Skeletal muscle satellite cell (primary cell): Measurements from ENCODE around the gene IL11.

Source experiments
- H3K27me3 ChIP-seq: 2 replicates; pipeline ENCODE4 v1.7.0; 2013; ENCODE audit warnings: low read length; ENCODE audit not compliant: control insufficient read depth, insufficient read depth
- H3K36me3 ChIP-seq: 2 replicates; pipeline ENCODE4 v1.7.0; 2013; ENCODE audit warnings: mild to moderate bottlenecking, control low read depth, low read length; ENCODE audit not compliant: insufficient read depth
- H3K4me1 ChIP-seq: 2 replicates; pipeline ENCODE4 v1.7.0; 2013; ENCODE audit warnings: low read length; ENCODE audit not compliant: control insufficient read depth, insufficient read depth
- H3K4me2 ChIP-seq: 2 replicates; pipeline ENCODE4 v1.7.0; 2013; ENCODE audit warnings: mild to moderate bottlenecking, low read length
- H3K4me3 ChIP-seq: 2 replicates; pipeline ENCODE4 v1.7.0; 2013; ENCODE audit warnings: low read length
- H3K9ac ChIP-seq: 2 replicates; pipeline ENCODE4 v1.7.0; 2013; ENCODE audit warnings: mild to moderate bottlenecking, low read depth, low read length, moderate library complexity
- H3K9me3 ChIP-seq: replicated peaks from 2 replicates; pipeline ENCODE4 v1.7.0; 2013; ENCODE audit warnings: mild to moderate bottlenecking, control low read depth, low read length

IL11 gene

GRCh38 chr19:55324662-55325061, 45.6 kb downstream of the IL11 start:
- Histone ChIP-seq H3K4me3 (no peak overlapping the region), H3K27me3 (peaks cover 22% of the 10 kb centered on the region), H3K4me1 (peaks cover 3% of the 10 kb centered on the region)

GRCh38 chr19:55322204-55322885, 47.9 kb downstream of the IL11 start:
- Histone ChIP-seq H3K4me2 (no peak overlapping the region), H3K27me3 (peaks cover 22% of the 10 kb centered on the region), H3K36me3 (no peaks in the 10 kb centered on the region), H3K4me3 (no peak overlapping the region), H3K9ac (no peak overlapping the region), H3K4me1 (no peaks in the 10 kb centered on the region), H3K9me3 (no peaks in the 10 kb centered on the region)

More at GRCh38 chr19:55324662-55325061, 45.6 kb downstream of the IL11 start:
- H3K4me2 ChIP-seq = no peak overlapping the region
- no peaks in the 10 kb centered on the region for H3K36me3 ChIP-seq
- H3K9me3 ChIP-seq = no peaks in the 10 kb centered on the region
- H3K9ac ChIP-seq = no peak overlapping the region

- no peaks in the 10 kb centered on the region for H3K36me3 ChIP-seq
These were observed 48.7 kb downstream of the IL11 start for GRCh38 chr19:55321466-55322137.

GRCh38 chr19:55320844-55321419, 49.3 kb downstream of the IL11 start:
- Histone ChIP-seq H3K4me3 (no peak overlapping the region), H3K9me3 (no peaks in the 10 kb centered on the region), H3K27me3 (peaks cover 22% of the 10 kb centered on the region), H3K4me1 (no peaks in the 10 kb centered on the region), H3K9ac (no peak overlapping the region), H3K4me2 (no peak overlapping the region), H3K36me3 (no peaks in the 10 kb centered on the region)

More at GRCh38 chr19:55321466-55322137, 48.7 kb downstream of the IL11 start:
- Histone ChIP-seq H3K4me1 (no peaks in the 10 kb centered on the region), H3K9ac (no peak overlapping the region), H3K4me3 (no peak overlapping the region), H3K27me3 (peaks cover 22% of the 10 kb centered on the region), H3K4me2 (no peak overlapping the region), H3K9me3 (no peaks in the 10 kb centered on the region)

GRCh38 chr19:55319785-55320184, 50.5 kb downstream of the IL11 start:
- no peaks in the 10 kb centered on the region for H3K9me3 ChIP-seq
- peak overlapping the region; percentile 40 for H3K4me2 ChIP-seq
- no peaks in the 10 kb centered on the region for H3K36me3 ChIP-seq
- no peak overlapping the region for H3K4me3 ChIP-seq
- no peak overlapping the region for H3K9ac ChIP-seq
- peaks cover 22% of the 10 kb centered on the region for H3K27me3 ChIP-seq
- no peaks in the 10 kb centered on the region for H3K4me1 ChIP-seq

- Histone ChIP-seq H3K36me3 (no peaks in the 10 kb centered on the region), H3K9me3 (no peaks in the 10 kb centered on the region), H3K4me1 (no peaks in the 10 kb centered on the region), H3K4me2 (no peak overlapping the region), H3K4me3 (no peak overlapping the region), H3K9ac (no peak overlapping the region), H3K27me3 (peaks cover 8% of the 10 kb centered on the region)
These were observed 53.6 kb downstream of the IL11 start for GRCh38 chr19:55316646-55317045.

GRCh38 chr19:55315956-55316525, 54.2 kb downstream of the IL11 start:
- H3K4me3 ChIP-seq = no peak overlapping the region
- peaks cover 4% of the 10 kb centered on the region for H3K27me3 ChIP-seq
- no peak overlapping the region for H3K9ac ChIP-seq
- H3K4me1 ChIP-seq = no peaks in the 10 kb centered on the region
- no peak overlapping the region for H3K4me2 ChIP-seq
- H3K9me3 ChIP-seq = no peaks in the 10 kb centered on the region
- H3K36me3 ChIP-seq = no peaks in the 10 kb centered on the region

- Histone ChIP-seq H3K9ac (no peak overlapping the region), H3K27me3 (no peaks in the 10 kb centered on the region), H3K4me3 (no peak overlapping the region), H3K4me2 (no peak overlapping the region), H3K4me1 (no peaks in the 10 kb centered on the region), H3K9me3 (no peaks in the 10 kb centered on the region), H3K36me3 (no peaks in the 10 kb centered on the region)
These were observed 55.9 kb downstream of the IL11 start for GRCh38 chr19:55314396-55314795.
